ENCODE measurements around the gene COPG1. TPM values are rescaled to one million over a fixed set of nuclear protein-coding genes. Genes with fewer than 3 reads are reported as not detected.

Gene COPG1, protein sequence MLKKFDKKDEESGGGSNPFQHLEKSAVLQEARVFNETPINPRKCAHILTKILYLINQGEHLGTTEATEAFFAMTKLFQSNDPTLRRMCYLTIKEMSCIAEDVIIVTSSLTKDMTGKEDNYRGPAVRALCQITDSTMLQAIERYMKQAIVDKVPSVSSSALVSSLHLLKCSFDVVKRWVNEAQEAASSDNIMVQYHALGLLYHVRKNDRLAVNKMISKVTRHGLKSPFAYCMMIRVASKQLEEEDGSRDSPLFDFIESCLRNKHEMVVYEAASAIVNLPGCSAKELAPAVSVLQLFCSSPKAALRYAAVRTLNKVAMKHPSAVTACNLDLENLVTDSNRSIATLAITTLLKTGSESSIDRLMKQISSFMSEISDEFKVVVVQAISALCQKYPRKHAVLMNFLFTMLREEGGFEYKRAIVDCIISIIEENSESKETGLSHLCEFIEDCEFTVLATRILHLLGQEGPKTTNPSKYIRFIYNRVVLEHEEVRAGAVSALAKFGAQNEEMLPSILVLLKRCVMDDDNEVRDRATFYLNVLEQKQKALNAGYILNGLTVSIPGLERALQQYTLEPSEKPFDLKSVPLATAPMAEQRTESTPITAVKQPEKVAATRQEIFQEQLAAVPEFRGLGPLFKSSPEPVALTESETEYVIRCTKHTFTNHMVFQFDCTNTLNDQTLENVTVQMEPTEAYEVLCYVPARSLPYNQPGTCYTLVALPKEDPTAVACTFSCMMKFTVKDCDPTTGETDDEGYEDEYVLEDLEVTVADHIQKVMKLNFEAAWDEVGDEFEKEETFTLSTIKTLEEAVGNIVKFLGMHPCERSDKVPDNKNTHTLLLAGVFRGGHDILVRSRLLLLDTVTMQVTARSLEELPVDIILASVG
- 89.7 TPM for total RNA-seq (2013)
- 10 to 100 TPM; 59.9 to 94.5 (median 60.2) TPM for polyA plus RNA-seq
- 83.8 and 125 TPM in 2 replicates for polyA minus RNA-seq
- total RNA-seq, result 42.6 to 89.2 (median 65.1) reads per million in 11 experiments

DNA sequence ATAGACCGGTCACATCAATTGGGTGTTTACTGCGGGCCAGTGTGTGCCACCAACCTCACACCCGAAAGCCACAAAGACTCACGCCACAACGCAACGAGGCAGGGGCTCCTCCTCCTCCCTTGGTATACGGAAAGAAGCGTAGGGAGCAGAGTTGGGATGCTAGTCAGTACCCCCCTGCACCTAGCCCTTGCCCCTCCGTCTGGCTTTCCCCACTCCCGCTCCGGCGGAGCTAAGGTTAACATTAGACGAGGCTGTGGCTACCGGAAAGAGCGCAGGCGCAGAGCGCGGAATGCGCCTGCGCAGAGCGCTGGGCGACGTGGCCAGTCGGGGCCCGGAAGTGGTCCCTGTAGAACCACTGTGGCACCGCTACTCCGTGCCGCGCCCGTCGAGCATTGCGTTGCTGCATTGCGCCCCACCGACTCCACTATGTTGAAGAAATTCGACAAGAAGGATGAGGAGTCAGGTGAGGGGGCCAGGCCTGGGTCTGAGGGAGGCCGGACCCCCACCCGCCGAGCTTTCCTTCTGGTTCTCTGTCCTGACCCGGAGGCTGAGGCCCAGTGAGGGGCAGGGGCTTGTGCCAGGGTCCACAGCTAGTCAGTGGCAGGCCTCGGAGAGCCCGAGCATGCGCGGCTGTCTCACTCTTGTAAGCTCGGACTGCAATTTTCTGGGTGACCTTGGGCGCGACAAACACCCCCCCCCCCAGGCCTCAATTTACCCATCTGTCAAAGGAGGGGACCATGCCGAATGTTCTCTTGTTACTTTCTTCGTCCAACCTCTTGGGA is at the start of gene COPG1:
COPG1 (plus strand) TSS at position 323 of the 782 bp plus-strand sequence; CDS start at position 427, 104 bp downstream.
- H3K9me3 ChIP-seq (replicated peaks in 1 of 2; ENCODE audit: control insufficient read depth in 1 of 2, insufficient read depth in 1 of 2, low read length in 2 of 2), result no peaks in the 10 kb centered on the region
- TF ChIP-seq, protein P1, sequence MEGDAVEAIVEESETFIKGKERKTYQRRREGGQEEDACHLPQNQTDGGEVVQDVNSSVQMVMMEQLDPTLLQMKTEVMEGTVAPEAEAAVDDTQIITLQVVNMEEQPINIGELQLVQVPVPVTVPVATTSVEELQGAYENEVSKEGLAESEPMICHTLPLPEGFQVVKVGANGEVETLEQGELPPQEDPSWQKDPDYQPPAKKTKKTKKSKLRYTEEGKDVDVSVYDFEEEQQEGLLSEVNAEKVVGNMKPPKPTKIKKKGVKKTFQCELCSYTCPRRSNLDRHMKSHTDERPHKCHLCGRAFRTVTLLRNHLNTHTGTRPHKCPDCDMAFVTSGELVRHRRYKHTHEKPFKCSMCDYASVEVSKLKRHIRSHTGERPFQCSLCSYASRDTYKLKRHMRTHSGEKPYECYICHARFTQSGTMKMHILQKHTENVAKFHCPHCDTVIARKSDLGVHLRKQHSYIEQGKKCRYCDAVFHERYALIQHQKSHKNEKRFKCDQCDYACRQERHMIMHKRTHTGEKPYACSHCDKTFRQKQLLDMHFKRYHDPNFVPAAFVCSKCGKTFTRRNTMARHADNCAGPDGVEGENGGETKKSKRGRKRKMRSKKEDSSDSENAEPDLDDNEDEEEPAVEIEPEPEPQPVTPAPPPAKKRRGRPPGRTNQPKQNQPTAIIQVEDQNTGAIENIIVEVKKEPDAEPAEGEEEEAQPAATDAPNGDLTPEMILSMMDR (IDR thresholded peaks at IDR 0.05), result no peak
- H3K27me3 ChIP-seq (ENCODE audit: control insufficient read depth in 2 of 2, insufficient read depth in 2 of 2, low read length in 2 of 2), result no peaks in the 10 kb centered on the region
- peak within 1 kb of the TSS; percentile 97 for H3K4me2 ChIP-seq (replicated peaks; ENCODE audit: extremely low read depth, low read length, poor library complexity, severe bottlenecking)
- peaks cover 84% of the 10 kb centered on the region for H3K79me2 ChIP-seq (ENCODE audit: insufficient read depth, low read length)
- H2AFZ ChIP-seq (ENCODE audit: insufficient read depth, low read depth, low read length, poor library complexity, severe bottlenecking), result peak within 1 kb of the TSS; percentile 93
- H3K27ac ChIP-seq (ENCODE audit: low read depth in 1 of 2, low read length in 2 of 2), result peak within 1 kb of the TSS; percentile 74 to 97
- H3K4me1 ChIP-seq (ENCODE audit: control insufficient read depth in 1 of 2, insufficient read depth in 2 of 2, low read length in 2 of 2), result peaks cover 27 to 36% of the 10 kb centered on the region in 2 donors
- H3K9ac ChIP-seq (ENCODE audit: insufficient read depth, low read length, poor library complexity, severe bottlenecking), result peak within 1 kb of the TSS; percentile 97
- Mint-ChIP-seq H3K27me3 (ENCODE audit: low read depth in 3 of 3) (peaks cover 0 to 5% (median 3%) of the 10 kb centered on the region in 3 donors), H3K36me3 (peaks cover 28 to 34% of the 10 kb centered on the region in 2 donors), H3K4me1 (peaks cover 31% of the 10 kb centered on the region), H3K4me3 (peak within 1 kb of the TSS; percentile 92 to 95), H3K9me3 (no peaks in the 10 kb centered on the region), H3K27ac (peak within 1 kb of the TSS; percentile 93 to 99 (median 97))
- under 1% methylated on average over 31 of the region's 48 CpGs for WGBS (ENCODE audit: insufficient coverage)
- peaks cover 16% of the 10 kb centered on the region for H4K20me1 ChIP-seq (ENCODE audit: insufficient read depth, low read length)
- peak; percentile 84 to 96 (median 90) for DNase-seq
- peaks cover 23 to 29% of the 10 kb centered on the region in 2 donors for H3K36me3 ChIP-seq (replicated peaks in 1 of 2; ENCODE audit: control insufficient read depth in 1 of 2, insufficient read depth in 2 of 2, low read length in 2 of 2)
- intact Hi-C loops (cut with micrococcal nuclease), result loop anchor here in 1 of 2 donors (2.0 to 5.0 kb wide), 2 partner anchors 67 to 87 kb away; partner anchors contain the start of gene CNBP
- peak within 1 kb of the TSS; percentile 70 to 94 (median 94) for H3K4me3 ChIP-seq (replicated peaks in 1 of 3; ENCODE audit: low read depth in 2 of 3, low read length in 3 of 3)
